ENCODE results near the gene UNC13D. TPM values are rescaled to one million over a fixed set of nuclear protein-coding genes. Genes with fewer than 3 reads are reported as not detected.

Gene UNC13D
- total and polyA plus RNA-seq, 2 experiments from 2014 or later: 10.8 to 14.8 TPM

DNA sequence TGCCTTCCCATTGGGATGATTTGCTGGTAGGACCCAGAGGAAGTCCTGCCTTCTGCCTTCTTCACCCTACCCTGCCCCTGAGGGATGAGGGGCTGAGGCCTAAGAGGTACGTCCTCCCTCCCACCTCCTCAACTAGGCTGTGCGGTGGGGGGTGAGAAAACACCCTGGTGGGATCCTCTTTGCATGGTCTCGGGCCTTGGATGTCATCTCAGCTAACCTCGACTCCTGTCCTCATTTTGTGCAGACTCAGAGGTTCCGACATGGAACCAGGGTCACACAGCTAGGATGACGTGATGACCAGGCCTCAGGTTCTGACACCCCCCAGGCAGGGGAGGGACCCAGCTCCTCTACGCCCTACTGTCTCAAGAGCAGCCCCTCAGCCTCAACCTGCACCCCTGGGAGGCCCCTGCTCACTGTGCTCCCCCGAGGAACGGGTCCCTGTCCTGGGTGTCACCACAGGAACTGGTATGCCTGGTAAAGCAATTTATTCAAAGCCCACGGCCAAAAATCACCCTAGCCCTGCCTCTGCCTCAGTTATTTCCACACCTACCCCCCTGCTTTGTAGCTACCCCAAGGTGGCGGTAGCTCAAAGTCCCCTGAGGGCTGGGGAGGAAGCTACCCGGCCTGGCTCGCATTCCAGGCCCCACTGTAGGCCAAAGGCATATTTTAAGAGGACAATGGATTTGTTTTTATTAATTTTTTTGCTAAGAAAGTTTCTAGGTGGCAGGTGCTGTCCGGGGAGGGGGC, 17.5 kb downstream of the UNC13D start:
- Histone ChIP-seq H3K36me3 (peaks cover 6% of the 10 kb centered on the region), H3K9me3 (ENCODE audit: low read depth) (no peaks in the 10 kb centered on the region), H3K27ac (peak overlapping the region; percentile 78), H3K4me1 (ENCODE audit: low read depth) (peaks cover 6% of the 10 kb centered on the region), H3K4me3 (no peak overlapping the region), H3K27me3 (no peaks in the 10 kb centered on the region)
- no peak for TF ChIP-seq CTCF (IDR thresholded peaks at IDR 0.05; ENCODE audit: low read depth, low read length)
- DNase-seq (ENCODE audit: low read depth in 1 of 2, low spot score in 1 of 2): no peak

GRCh38 chr17:75825748-75826370, 18.3 kb downstream of the UNC13D start:
- no peak for DNase-seq (ENCODE audit: low read depth in 1 of 2, low spot score in 1 of 2)
- Histone ChIP-seq H3K27ac (peak overlapping the region; percentile 82), H3K36me3 (peaks cover 10% of the 10 kb centered on the region)

DNA sequence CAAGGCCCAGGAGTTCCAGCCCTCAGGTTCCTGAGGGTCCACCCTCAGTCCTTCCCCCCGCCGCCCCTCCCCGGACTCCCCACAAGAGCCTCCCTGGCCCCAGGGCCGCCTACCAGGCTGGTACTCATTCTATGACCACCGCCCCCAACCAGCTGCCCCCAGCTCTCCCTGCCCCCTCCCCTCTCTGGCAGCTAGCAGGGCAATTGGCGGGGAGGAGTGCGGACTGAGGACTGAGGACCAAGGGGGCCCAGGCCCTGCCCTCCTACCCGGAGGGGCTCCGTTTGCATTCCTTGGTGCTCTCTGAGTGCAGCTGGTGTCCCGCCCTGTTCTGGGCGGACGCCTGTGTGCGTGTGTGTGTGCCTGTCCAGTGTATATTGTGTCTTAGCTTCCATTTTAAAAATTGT, 19.1 kb downstream of the UNC13D start:
- TF ChIP-seq CTCF (IDR thresholded peaks at IDR 0.05; ENCODE audit: low read depth, low read length): no peak
- peak overlapping the region; percentile 82 for H3K27ac ChIP-seq
- no peak overlapping the region for H3K4me3 ChIP-seq
- peaks cover 17% of the 10 kb centered on the region for H3K36me3 ChIP-seq
- DNase-seq (ENCODE audit: low read depth in 1 of 2, low spot score in 1 of 2): no peak
- no peaks in the 10 kb centered on the region for H3K27me3 ChIP-seq
- no peaks in the 10 kb centered on the region for H3K9me3 ChIP-seq (ENCODE audit: low read depth)
- peaks cover 6% of the 10 kb centered on the region for H3K4me1 ChIP-seq (ENCODE audit: low read depth)

More at GRCh38 chr17:75825748-75826370, 18.3 kb downstream of the UNC13D start:
- no peak for TF ChIP-seq CTCF (IDR thresholded peaks at IDR 0.05; ENCODE audit: low read depth, low read length)
- H3K4me1 ChIP-seq (ENCODE audit: low read depth): peaks cover 6% of the 10 kb centered on the region
- H3K4me3 ChIP-seq: no peak overlapping the region
- H3K9me3 ChIP-seq (ENCODE audit: low read depth): no peaks in the 10 kb centered on the region
- no peaks in the 10 kb centered on the region for H3K27me3 ChIP-seq

- no peak for TF ChIP-seq CTCF (IDR thresholded peaks at IDR 0.05; ENCODE audit: low read depth, low read length)
- H3K27me3 ChIP-seq: no peaks in the 10 kb centered on the region
- H3K27ac ChIP-seq: peak overlapping the region; percentile 82
- H3K4me3 ChIP-seq: no peak overlapping the region
- H3K9me3 ChIP-seq (ENCODE audit: low read depth): no peaks in the 10 kb centered on the region
- H3K4me1 ChIP-seq (ENCODE audit: low read depth): peaks cover 6% of the 10 kb centered on the region
- no peak for DNase-seq (ENCODE audit: low read depth in 1 of 2, low spot score in 1 of 2)
- H3K36me3 ChIP-seq: peaks cover 22% of the 10 kb centered on the region
These were observed 19.5 kb downstream of the UNC13D start for GRCh38 chr17:75824666-75825065.

GRCh38 chr17:75824050-75824552, 20.1 kb downstream of the UNC13D start:
- Histone ChIP-seq H3K36me3 (peaks cover 27% of the 10 kb centered on the region), H3K9me3 (ENCODE audit: low read depth) (no peaks in the 10 kb centered on the region), H3K4me1 (ENCODE audit: low read depth) (peaks cover 6% of the 10 kb centered on the region), H3K27ac (peak overlapping the region; percentile 82), H3K4me3 (no peak overlapping the region), H3K27me3 (no peaks in the 10 kb centered on the region)
- DNase-seq (ENCODE audit: low read depth in 1 of 2, low spot score in 1 of 2): no peak
- TF ChIP-seq CTCF (IDR thresholded peaks at IDR 0.05; ENCODE audit: low read depth, low read length): no peak

Measured in cardiac muscle cell (in vitro differentiated cells and primary cell).